PFSK-1 (cell line): ENCODE results near the gene CC2D1A.

ENCODE experiments used
- POLR2AphosphoS5 ChIP-seq: IDR thresholded peaks from 2 replicates; pipeline ENCODE4 v1.6.1; 2012; ENCODE audit warnings: low read depth, mild to moderate bottlenecking, control low read depth, low read length, moderate library complexity
- REST ChIP-seq, 2 experiments: IDR thresholded peaks; 2 replicates each; pipeline versions ENCODE4 v1.6.1 to v1.8.0; 2011 to 2012; ENCODE audit warnings: low read depth in 2 of 2, low read length in 2 of 2, control low read depth in 1 of 2, inconsistent platforms in 1 of 2, mild to moderate bottlenecking in 1 of 2, moderate library complexity in 1 of 2; ENCODE audit not compliant: insufficient read depth in 1 of 2
- TAF1 ChIP-seq: IDR thresholded peaks from 2 replicates; pipeline ENCODE4 v1.6.1; 2012; ENCODE audit warnings: low read length, control low read depth, borderline replicate concordance; ENCODE audit not compliant: insufficient read depth

GRCh38 chr19:13968999-13969398 is 63.0 kb downstream of the CC2D1A start:
- no peak for TF ChIP-seq POLR2AphosphoS5
- no peak for TF ChIP-seq TAF1
- no peak for TF ChIP-seq REST (IDR thresholded peaks at IDR 0.05; ENCODE audit: insufficient read depth in 1 of 2, low read depth in 2 of 2, low read length in 2 of 2)
